GM23248 (cell line): ENCODE results near the gene PUM1. TPM values are rescaled to one million over a fixed set of nuclear protein-coding genes. Genes with fewer than 3 reads are reported as not detected.
"Not testable (repeated sequence)": the region's sequence is repeated elsewhere in the genome, so short reads cannot be mapped to it uniquely, and the experiment has no call there.

Experiments used
- DNase-seq: peaks from one replicate; pipeline ENCODE4 v3.0.0-alpha.2; 2015
- H2AFZ ChIP-seq: fragments of 200-600 bp; sonication (generic); 2 replicates; pipeline ENCODE4 v1.6.1; 2016; ENCODE audit warnings: antibody characterized with exemption
- H3F3A ChIP-seq: fragments of 200-600 bp; sonication (generic); 2 replicates; pipeline ENCODE4 v1.6.1; 2016; ENCODE audit warnings: mild to moderate bottlenecking, antibody characterized with exemption, mixed run types; ENCODE audit not compliant: insufficient read depth
- H3K27ac ChIP-seq: fragments of 200-600 bp; sonication (generic); 2 replicates; pipeline ENCODE4 v1.5.1; 2016; ENCODE audit warnings: mild to moderate bottlenecking
- H3K27me3 ChIP-seq: fragments of 200-600 bp; sonication (generic); replicated peaks from 2 replicates; pipeline ENCODE4 v1.6.1; 2016; ENCODE audit warnings: mild to moderate bottlenecking; ENCODE audit not compliant: insufficient read depth
- H3K36me3 ChIP-seq: fragments of 200-600 bp; sonication (generic); 2 replicates; pipeline ENCODE4 v1.6.1; 2016; ENCODE audit warnings: low read depth, mild to moderate bottlenecking
- H3K4me1 ChIP-seq: fragments of 200-600 bp; sonication (generic); 2 replicates; pipeline ENCODE4 v1.6.1; 2016; ENCODE audit warnings: mild to moderate bottlenecking; ENCODE audit not compliant: insufficient read depth
- H3K4me2 ChIP-seq: fragments of 200-600 bp; sonication (generic); one replicate; pipeline ENCODE4 v1.6.1; 2016; ENCODE audit warnings: mild to moderate bottlenecking; ENCODE audit not compliant: unreplicated experiment
- H3K4me3 ChIP-seq: fragments of 200-600 bp; sonication (generic); 2 replicates; pipeline ENCODE4 v1.5.1; 2016; ENCODE audit warnings: mild to moderate bottlenecking
- H3K79me2 ChIP-seq: fragments of 200-600 bp; sonication (generic); 2 replicates; pipeline ENCODE4 v1.6.1; 2016; ENCODE audit warnings: mild to moderate bottlenecking; ENCODE audit not compliant: insufficient read depth
- H3K9ac ChIP-seq: fragments of 200-600 bp; sonication (generic); 2 replicates; pipeline ENCODE4 v1.6.1; 2016; ENCODE audit warnings: mild to moderate bottlenecking
- H3K9me2 ChIP-seq: fragments of 200-600 bp; sonication (generic); 2 replicates; pipeline ENCODE4 v1.6.1; 2016; ENCODE audit warnings: mixed run types, mild to moderate bottlenecking, moderate library complexity; ENCODE audit not compliant: insufficient read depth
- H3K9me3 ChIP-seq: fragments of 200-600 bp; sonication (generic); one replicate; pipeline ENCODE4 v1.6.1; 2017; ENCODE audit warnings: low read depth
- H4K20me1 ChIP-seq: fragments of 200-600 bp; sonication (generic); 2 replicates; pipeline ENCODE4 v1.6.0; 2016; ENCODE audit not compliant: insufficient read depth
- EZH2 ChIP-seq: fragments of 200-600 bp; sonication (generic); IDR thresholded peaks from 2 replicates; pipeline ENCODE4 v1.6.1; 2018; ENCODE audit warnings: antibody characterized with exemption, mild to moderate bottlenecking; ENCODE audit not compliant: insufficient read depth, poor library complexity, severe bottlenecking
- EZH2phosphoT487 ChIP-seq: fragments of 200-600 bp; sonication (generic); IDR thresholded peaks from 2 replicates; pipeline ENCODE4 v1.6.1; 2018; ENCODE audit warnings: antibody characterized with exemption, moderate library complexity, mild to moderate bottlenecking, low read depth; ENCODE audit not compliant: insufficient read depth
- WGBS, 2 experiments: methylation state at CpG; one replicate each; pipeline ENCODE4 v1.1.6; 2015 to 2017; ENCODE audit warnings: low lambda C conversion rate in 2 of 2, low coverage in 1 of 2; ENCODE audit errors: missing lambda C conversion rate in 2 of 2; 5-methylcytosine and 5-hydroxymethylcytosine counted together
- in situ Hi-C: fragments of 300-500 bp; cut with MboI; formaldehyde crosslinking; loops from 2 replicates; pipeline ENCODE4 v1.15.0; 2020
- polyA plus RNA-seq: library from polyadenylated mRNA; unstranded; fragments of >200 nt; fragmentation: Nextera tagmentation; extraction: Ambion mirVana; gene quantifications from 2 replicates; pipeline ENCODE4 v1.2.1, GENCODE V29; 2016
- total RNA-seq: library from RNA; depleted of rRNA; stranded (reverse); fragments of >200 nt; shearing (Covaris generic); gene quantifications from 2 replicates; pipeline ENCODE4 v1.2.3, GENCODE V29; 2014

The PUM1 gene
- total and polyA plus RNA-seq, 2 experiments from 2014 or later, result 46.3 to 49.5 TPM

- peaks cover 11% of the 10 kb centered on the region; the same call in 1 of the 2 replicates for H3K36me3 ChIP-seq
Measured at GRCh38 chr1:31043631-31044030, 21.9 kb downstream of the PUM1 start.

GRCh38 chr1:31042656-31043055 is 22.9 kb downstream of the PUM1 start:
- Histone ChIP-seq H3K27me3 (no peaks in the 10 kb centered on the region), H3K27ac (no peak overlapping the region), H3K79me2 (peaks cover 100% of the 10 kb centered on the region), H3K4me2 (no peak overlapping the region), H3K9me3 (no peaks in the 10 kb centered on the region), H3K9me2 (no peaks in the 10 kb centered on the region), H4K20me1 (peaks cover 27% of the 10 kb centered on the region; the same call in 1 of the 2 replicates), H3K4me1 (peaks cover 27% of the 10 kb centered on the region), H3K36me3 (peaks cover 11% of the 10 kb centered on the region; the same call in 1 of the 2 replicates), H3K9ac (no peak overlapping the region), H3K4me3 (no peak overlapping the region), H2AFZ (no peak overlapping the region), H3F3A (peaks cover 23% of the 10 kb centered on the region)
- TF ChIP-seq EZH2phosphoT487, result no peak
- TF ChIP-seq EZH2, result no peak
- 90 to 92% methylated on average over 6 of the region's 6 CpGs for WGBS, 2 experiments
- in situ Hi-C loops, result no loop called here
- DNase-seq, result no peak

More at GRCh38 chr1:31043631-31044030, 21.9 kb downstream of the PUM1 start:
- 96 to 100% methylated on average over 2 of the region's 2 CpGs for WGBS, 2 experiments
- H2AFZ ChIP-seq, result no peak overlapping the region
- H3K27ac ChIP-seq, result no peak overlapping the region
- H3K4me3 ChIP-seq, result no peak overlapping the region
- H3K4me2 ChIP-seq, result no peak overlapping the region
- DNase-seq, result no peak
- peaks cover 13% of the 10 kb centered on the region for H3F3A ChIP-seq
- peaks cover 100% of the 10 kb centered on the region for H3K79me2 ChIP-seq
- no peak overlapping the region for H3K9ac ChIP-seq
- H3K9me2 ChIP-seq, result no peaks in the 10 kb centered on the region
- H3K9me3 ChIP-seq, result no peaks in the 10 kb centered on the region
- TF ChIP-seq EZH2, result no peak
- TF ChIP-seq EZH2phosphoT487, result no peak
- no peaks in the 10 kb centered on the region for H3K27me3 ChIP-seq
- peaks cover 25% of the 10 kb centered on the region; the same call in 1 of the 2 replicates for H4K20me1 ChIP-seq
- in situ Hi-C loops, result no loop called here
- peaks cover 18% of the 10 kb centered on the region for H3K4me1 ChIP-seq

GRCh38 chr1:31041529-31041928 is 24.0 kb downstream of the PUM1 start:
- Histone ChIP-seq H2AFZ (no peak overlapping the region), H3K4me2 (no peak overlapping the region), H3K27ac (no peak overlapping the region), H4K20me1 (peaks cover 21% of the 10 kb centered on the region; the same call in 1 of the 2 replicates), H3K4me1 (peaks cover 39% of the 10 kb centered on the region), H3K9me3 (no peaks in the 10 kb centered on the region), H3K9me2 (no peaks in the 10 kb centered on the region), H3K27me3 (no peaks in the 10 kb centered on the region), H3K4me3 (no peak overlapping the region), H3K9ac (no peak overlapping the region), H3F3A (peaks cover 34% of the 10 kb centered on the region), H3K36me3 (peaks cover 11% of the 10 kb centered on the region; the same call in 1 of the 2 replicates), H3K79me2 (peaks cover 100% of the 10 kb centered on the region)
- TF ChIP-seq EZH2, result no peak
- TF ChIP-seq EZH2phosphoT487, result no peak
- DNase-seq, result no peak
- in situ Hi-C loops, result no loop called here

GRCh38 chr1:31040038-31040437 is 25.5 kb downstream of the PUM1 start:
- 69 to 71% methylated on average over 3 of the region's 3 CpGs for WGBS, 2 experiments
- Histone ChIP-seq H2AFZ (no peak overlapping the region), H3K36me3 (peaks cover 11% of the 10 kb centered on the region; the same call in 1 of the 2 replicates), H3K79me2 (peaks cover 100% of the 10 kb centered on the region), H3K27me3 (no peaks in the 10 kb centered on the region), H3K27ac (no peak overlapping the region), H3F3A (peaks cover 48% of the 10 kb centered on the region), H3K9me2 (no peaks in the 10 kb centered on the region), H3K9me3 (no peaks in the 10 kb centered on the region), H4K20me1 (peaks cover 19% of the 10 kb centered on the region; the same call in 1 of the 2 replicates), H3K4me3 (no peak overlapping the region), H3K4me2 (no peak overlapping the region), H3K4me1 (peaks cover 42% of the 10 kb centered on the region), H3K9ac (no peak overlapping the region)
- TF ChIP-seq EZH2phosphoT487, result no peak
- TF ChIP-seq EZH2, result no peak
- DNase-seq, result no peak
- in situ Hi-C loops, result no loop called here

- Histone ChIP-seq H3K27ac (peak overlapping the region; percentile 45; the same call in 1 of the 2 replicates), H3K79me2 (peaks cover 100% of the 10 kb centered on the region), H3F3A (peaks cover 59% of the 10 kb centered on the region), H3K36me3 (peaks cover 11% of the 10 kb centered on the region; the same call in 1 of the 2 replicates), H4K20me1 (peaks cover 24% of the 10 kb centered on the region; the same call in 1 of the 2 replicates), H3K4me1 (peaks cover 51% of the 10 kb centered on the region)
- H3K4me3 ChIP-seq, in situ Hi-C loops, DNase-seq, H3K9me2 ChIP-seq, H2AFZ ChIP-seq, H3K9ac ChIP-seq, H3K9me3 ChIP-seq, H3K4me2 ChIP-seq, H3K27me3 ChIP-seq: not testable (repeated sequence)
- WGBS, 2 experiments, result 38 to 50% methylated on average over 5 of the region's 5 CpGs
Measured at GRCh38 chr1:31038935-31039334, 26.6 kb downstream of the PUM1 start.
